Subcutaneous adipose tissue (tissue), 4 donors: Measurements from ENCODE around the gene GNAI1. TPM values are rescaled to one million over a fixed set of nuclear protein-coding genes. Genes with fewer than 3 reads are reported as not detected.

Experiments used
- CTCF ChIP-seq: fragments of 450-650 bp; IDR thresholded peaks from one replicate; pipeline ENCODE4 v1.5.1; 2016; ENCODE audit warnings: low read depth, mild to moderate bottlenecking, control low read depth, antibody characterized with exemption, moderate library complexity
- total RNA-seq, 4 donors: library from RNA; depleted of rRNA; stranded (reverse); fragments of >200 nt; gene quantifications; one replicate each; pipeline ENCODE4 v1.1.0, GENCODE V29; 2016

The GNAI1 gene
- total RNA-seq, 4 donors from 2014 or later: 93.8 to 328 (median 103) TPM

- TF ChIP-seq CTCF: no peak
Measured at GRCh38 chr7:80199051-80199450, 64.4 kb downstream of the GNAI1 start.

GRCh38 chr7:80204454-80204853 lies 69.8 kb downstream of the GNAI1 start:
- no peak for TF ChIP-seq CTCF

GRCh38 chr7:80204919-80205318 lies 70.3 kb downstream of the GNAI1 start:
- TF ChIP-seq CTCF: no peak

GRCh38 chr7:80206763-80207162 lies 72.1 kb downstream of the GNAI1 start:
- no peak for TF ChIP-seq CTCF

- TF ChIP-seq CTCF: no peak
Measured at GRCh38 chr7:80207501-80207900, 72.9 kb downstream of the GNAI1 start.

- TF ChIP-seq CTCF: no peak
Measured at GRCh38 chr7:80208700-80209099, 74.1 kb downstream of the GNAI1 start.

GRCh38 chr7:80210400-80210799 lies 75.8 kb downstream of the GNAI1 start:
- TF ChIP-seq CTCF: no peak
